HG03139 (cell line): Measurements from ENCODE around the gene C3orf52.

Experiments used
- ATAC-seq: cut with Tn5 transposase; IDR thresholded peaks from one replicate; pipeline ENCODE4 v1.9.1; 2021; ENCODE audit not compliant: unreplicated experiment

The C3orf52 gene

GRCh38 chr3:112085735-112086075, 484 bp upstream of the C3orf52 start:
- ATAC-seq = no peak

GRCh38 chr3:112086875-112087524, 811 bp downstream of the C3orf52 start:
- no peak for ATAC-seq

GRCh38 chr3:112087746-112088145, 1.6 kb downstream of the C3orf52 start:
- ATAC-seq = no peak

GRCh38 chr3:112088944-112089343, 2.8 kb downstream of the C3orf52 start:
- ATAC-seq = no peak

GRCh38 chr3:112089956-112090886, 4.0 kb downstream of the C3orf52 start:
- ATAC-seq = no peak

GRCh38 chr3:112090887-112091586, 4.8 kb downstream of the C3orf52 start:
- ATAC-seq = no peak

GRCh38 chr3:112092496-112093179, 6.4 kb downstream of the C3orf52 start:
- no peak for ATAC-seq

GRCh38 chr3:112093180-112093522, 7.0 kb downstream of the C3orf52 start:
- ATAC-seq = no peak

GRCh38 chr3:112095731-112096130, 9.5 kb downstream of the C3orf52 start:
- ATAC-seq = no peak

GRCh38 chr3:112096176-112096575, 10.0 kb downstream of the C3orf52 start:
- ATAC-seq = no peak

GRCh38 chr3:112097378-112097777, 11.2 kb downstream of the C3orf52 start:
- no peak for ATAC-seq

GRCh38 chr3:112101916-112102315, 15.7 kb downstream of the C3orf52 start:
- ATAC-seq = no peak

GRCh38 chr3:112104774-112105173, 18.6 kb downstream of the C3orf52 start:
- no peak for ATAC-seq

GRCh38 chr3:112109322-112109721, 23.1 kb downstream of the C3orf52 start:
- ATAC-seq = no peak

- peak; percentile 40 for ATAC-seq
Measured at GRCh38 chr3:112111785-112112402, 25.7 kb downstream of the C3orf52 start.

- ATAC-seq = no peak
Measured at GRCh38 chr3:112114576-112115160, 28.5 kb downstream of the C3orf52 start.

- no peak for ATAC-seq
Measured at GRCh38 chr3:112115161-112115739, 29.1 kb downstream of the C3orf52 start.

GRCh38 chr3:112115806-112116383, 29.7 kb downstream of the C3orf52 start:
- ATAC-seq = no peak

GRCh38 chr3:112116748-112117186, 30.6 kb downstream of the C3orf52 start:
- no peak for ATAC-seq

GRCh38 chr3:112117415-112117814, 31.2 kb downstream of the C3orf52 start:
- no peak for ATAC-seq
